Hepatocyte (in vitro differentiated cells): ENCODE results near the gene TAL1.

ENCODE experiments used
- CTCF ChIP-seq: fragments of 200-600 bp; sonication (generic); IDR thresholded peaks from 2 replicates; pipeline ENCODE4 v1.5.1; 2016; ENCODE audit warnings: antibody characterized with exemption, mild to moderate bottlenecking; ENCODE audit not compliant: poor library complexity
- EZH2 ChIP-seq: fragments of 200-600 bp; sonication (generic); IDR thresholded peaks from 2 replicates; pipeline ENCODE4 v1.6.1; 2016; ENCODE audit warnings: antibody characterized with exemption, mild to moderate bottlenecking, borderline replicate concordance

- TF ChIP-seq CTCF (no peak), EZH2 (no peak)
These were observed 1.2 kb upstream of the TAL1 start for GRCh38 chr1:47233186-47233585.
